HepG2 (cell line): ENCODE results near the gene GUSB. TPM values are rescaled to one million over a fixed set of nuclear protein-coding genes. Genes with fewer than 3 reads are reported as not detected.

Source experiments
- ATRX ChIP-seq: sonication (generic); formaldehyde crosslinking; IDR thresholded peaks from 2 replicates; pipeline ENCODE4 v1.4.0; 2020; ENCODE audit warnings: missing genetic modification reagents, borderline replicate concordance
- BHLHE40 ChIP-seq: IDR thresholded peaks from 2 replicates; pipeline ENCODE4 v1.6.1; 2011; ENCODE audit warnings: low read length, improper control_type of control experiment
- CHCHD3 ChIP-seq: sonication (generic); formaldehyde crosslinking; IDR thresholded peaks from 2 replicates; pipeline ENCODE4 v1.8.0; 2022; ENCODE audit warnings: mild to moderate bottlenecking, missing genetic modification reagents, moderate library complexity
- GFI1 ChIP-seq: sonication (generic); formaldehyde crosslinking; IDR thresholded peaks from 2 replicates; pipeline ENCODE4 v1.5.0; 2020; ENCODE audit warnings: missing genetic modification reagents, mild to moderate bottlenecking, borderline replicate concordance
- HMGA1 ChIP-seq: sonication (generic); formaldehyde crosslinking; conservative IDR thresholded peaks from 2 replicates; pipeline ENCODE4 v1.4.0; 2020; ENCODE audit warnings: missing genetic modification reagents
- KAT7 ChIP-seq: IDR thresholded peaks from 2 replicates; pipeline ENCODE4 v1.6.1; 2018; ENCODE audit warnings: borderline replicate concordance, missing compliant biosample characterization
- NCOR1 ChIP-seq: fragments of 200-600 bp; sonication (generic); IDR thresholded peaks from 2 replicates; pipeline ENCODE4 v1.7.0; 2017; ENCODE audit warnings: antibody characterized with exemption, low read length, borderline replicate concordance
- RAD21 ChIP-seq: fragments of 450-650 bp; formaldehyde crosslinking; IDR thresholded peaks from 2 replicates; pipeline ENCODE4 v1.5.0; 2020; ENCODE audit warnings: mild to moderate bottlenecking
- TARDBP ChIP-seq: sonication (generic); formaldehyde crosslinking; IDR thresholded peaks from 2 replicates; pipeline ENCODE4 v1.8.0; 2022; ENCODE audit warnings: mild to moderate bottlenecking, missing genetic modification reagents
- ZBTB3 ChIP-seq: sonication (generic); formaldehyde crosslinking; IDR thresholded peaks from 2 replicates; pipeline ENCODE4 v1.4.0; 2020; ENCODE audit warnings: low read depth, mild to moderate bottlenecking, moderate library complexity, missing genetic modification reagents, borderline replicate concordance
- ZNF468 ChIP-seq: sonication (generic); formaldehyde crosslinking; IDR thresholded peaks from 2 replicates; pipeline ENCODE4 v1.8.0; 2022; ENCODE audit warnings: mild to moderate bottlenecking, moderate library complexity, missing genetic modification reagents
- ZNF496 ChIP-seq: sonication (generic); formaldehyde crosslinking; IDR thresholded peaks from 2 replicates; pipeline ENCODE4 v1.8.1; 2023; ENCODE audit warnings: mild to moderate bottlenecking, moderate library complexity, missing genetic modification reagents; ENCODE audit not compliant: insufficient replicate concordance
- ZNF607 ChIP-seq: sonication (generic); formaldehyde crosslinking; IDR thresholded peaks from 2 replicates; pipeline ENCODE4 v1.5.1; 2020; ENCODE audit warnings: missing genetic modification reagents, mild to moderate bottlenecking, borderline replicate concordance
- polyA plus RNA-seq, 8 experiments: library from polyadenylated mRNA; depleted of rRNA in 3 of 8; stranded (reverse) in 7 of 8; unstranded in 1 of 8; fragments of >200 nt; fragmentation: Illumina TruSeq in 4 of 8; extraction: Trizol in 4 of 8; gene quantifications; 2 replicates each; pipeline versions ENCODE4 v1.2.1 to v1.2.3, GENCODE V29; 2011 to 2016; ENCODE audit warnings: low read depth in 4 of 8, missing spikeins in 1 of 8, mixed read lengths in 1 of 8; ENCODE audit not compliant: insufficient read depth in 1 of 8
- total RNA-seq, 5 experiments: library from RNA; depleted of rRNA; stranded (reverse); fragments of >200 nt; fragmentation: Illumina TruSeq; extraction: Trizol; gene quantifications; 2 replicates each; pipeline ENCODE4 v1.2.3, GENCODE V29; 2016; ENCODE audit warnings: low read depth in 1 of 5
- TF ChIP-seq, protein P1 (sequence below): sonication (generic); formaldehyde crosslinking; IDR thresholded peaks from 2 replicates; pipeline ENCODE4 v1.4.0; 2020; ENCODE audit warnings: missing genetic modification reagents, low read depth, mild to moderate bottlenecking, borderline replicate concordance
- TF ChIP-seq, protein P2 (sequence below): sonication (generic); formaldehyde crosslinking; IDR thresholded peaks from 2 replicates; pipeline ENCODE4 v1.8.0; 2022; ENCODE audit warnings: low read depth, missing genetic modification reagents
- TF ChIP-seq, protein P3 (sequence below): sonication (generic); formaldehyde crosslinking; IDR thresholded peaks from 2 replicates; pipeline ENCODE4 v1.8.0; 2022; ENCODE audit warnings: missing genetic modification reagents, low read depth, mild to moderate bottlenecking, borderline replicate concordance
- TF ChIP-seq, protein P4 (sequence below): sonication (generic); formaldehyde crosslinking; IDR thresholded peaks from 2 replicates; pipeline ENCODE4 v1.5.0; 2020; ENCODE audit warnings: missing genetic modification reagents
- TF ChIP-seq, protein P5 (sequence below): IDR thresholded peaks from 2 replicates; pipeline ENCODE4 v1.6.1; 2016; ENCODE audit warnings: missing compliant biosample characterization, missing genetic modification reagents, borderline replicate concordance
- TF ChIP-seq, protein P6 (sequence below): sonication (generic); formaldehyde crosslinking; IDR thresholded peaks from 2 replicates; pipeline ENCODE4 v1.9.0; 2021; ENCODE audit warnings: missing genetic modification reagents, mild to moderate bottlenecking, borderline replicate concordance
- TF ChIP-seq, protein P7 (sequence below): sonication (generic); formaldehyde crosslinking; IDR thresholded peaks from 2 replicates; pipeline ENCODE4 v1.4.0; 2020; ENCODE audit warnings: missing genetic modification reagents

Gene GUSB
- total and polyA plus RNA-seq, 2 of the 13 experiments (the other 11 are each of a cell fraction or from before 2014, with no cell fraction given) = 18.8 to 60.0 TPM

DNA sequence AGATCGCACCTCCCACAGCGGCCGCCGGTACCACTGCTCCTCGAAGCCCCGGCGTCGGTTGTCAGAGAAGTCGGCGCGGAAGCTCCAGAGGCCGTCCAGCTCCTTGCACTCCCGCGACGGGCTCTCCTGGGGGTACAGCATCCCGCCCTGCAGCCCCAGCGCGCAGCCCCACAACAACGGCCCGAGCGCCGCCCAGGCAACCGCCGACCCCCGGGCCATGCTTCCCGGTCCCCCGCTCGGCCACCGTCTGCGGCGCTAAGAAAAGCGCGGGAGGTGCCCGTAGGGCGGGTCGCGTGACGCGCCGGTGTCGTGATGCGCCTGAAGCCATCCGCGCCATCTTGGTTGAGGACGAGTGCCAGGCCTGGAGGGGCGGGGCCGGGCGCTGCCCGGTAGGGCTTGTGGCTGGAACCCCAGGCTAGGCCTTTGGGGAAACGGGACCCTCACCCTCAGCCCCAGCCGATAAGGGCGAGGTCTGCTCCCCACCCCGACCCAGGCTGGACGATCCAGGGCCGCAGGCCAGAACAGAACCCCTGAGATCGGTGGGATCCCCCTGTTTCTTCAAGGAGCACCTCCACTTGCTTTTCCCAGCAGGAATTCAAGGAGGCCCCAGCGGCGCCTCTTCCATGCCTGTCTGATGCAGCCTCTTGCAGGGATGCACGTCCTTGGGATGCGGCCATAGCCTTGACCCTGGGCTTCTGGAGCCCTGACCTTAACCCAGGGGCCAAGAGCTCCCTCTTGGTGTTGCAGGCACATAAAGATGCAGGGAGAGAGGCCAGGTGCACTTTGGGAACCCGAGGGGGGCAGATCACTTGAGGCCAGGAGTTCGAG, at the start of gene GUSB (continued):
- TF ChIP-seq, protein P1, sequence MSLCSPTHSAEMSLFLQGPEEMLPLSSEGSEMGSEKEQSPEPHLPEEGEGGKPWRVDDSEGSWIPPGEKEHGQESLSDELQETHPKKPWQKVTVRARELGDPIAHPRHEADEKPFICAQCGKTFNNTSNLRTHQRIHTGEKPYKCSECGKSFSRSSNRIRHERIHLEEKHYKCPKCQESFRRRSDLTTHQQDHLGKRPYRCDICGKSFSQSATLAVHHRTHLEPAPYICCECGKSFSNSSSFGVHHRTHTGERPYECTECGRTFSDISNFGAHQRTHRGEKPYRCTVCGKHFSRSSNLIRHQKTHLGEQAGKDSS = peak; percentile 32; the same call in 1 of the 2 replicates
- TF ChIP-seq ZNF468 (CRISPR knock-in tag) (0 out of 2 replicates have a peak, but pooled peaks have one; percentile 65), KAT7 (CRISPR knock-in tag) (peak; percentile 93), GFI1 (peak; percentile 82; the same call in 1 of the 2 replicates), ZNF496 (CRISPR knock-in tag) (no peak), ATRX (CRISPR knock-in tag) (no peak), BHLHE40 (peak; percentile 84), TARDBP (CRISPR knock-in tag) (peak; percentile 98), NCOR1 (no peak), CHCHD3 (CRISPR knock-in tag) (peak; percentile 92), HMGA1 (CRISPR knock-in tag) (no peak), RAD21 (CRISPR knock-in tag) (peak; percentile 61), ZNF607 (CRISPR knock-in tag) (peak; percentile 95), ZBTB3 (CRISPR knock-in tag) (no peak)
- TF ChIP-seq, protein P2, sequence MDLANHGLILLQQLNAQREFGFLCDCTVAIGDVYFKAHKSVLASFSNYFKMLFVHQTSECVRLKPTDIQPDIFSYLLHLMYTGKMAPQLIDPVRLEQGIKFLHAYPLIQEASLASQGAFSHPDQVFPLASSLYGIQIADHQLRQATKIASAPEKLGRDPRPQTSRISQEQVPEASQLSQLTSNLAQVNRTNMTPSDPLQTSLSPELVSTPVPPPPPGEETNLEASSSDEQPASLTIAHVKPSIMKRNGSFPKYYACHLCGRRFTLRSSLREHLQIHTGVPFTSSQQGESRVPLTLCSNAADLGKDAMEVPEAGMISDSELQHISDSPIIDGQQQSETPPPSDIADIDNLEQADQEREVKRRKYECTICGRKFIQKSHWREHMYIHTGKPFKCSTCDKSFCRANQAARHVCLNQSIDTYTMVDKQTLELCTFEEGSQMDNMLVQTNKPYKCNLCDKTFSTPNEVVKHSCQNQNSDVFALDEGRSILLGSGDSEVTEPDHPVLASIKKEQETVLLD = peak; percentile 89
- TF ChIP-seq, protein P3, sequence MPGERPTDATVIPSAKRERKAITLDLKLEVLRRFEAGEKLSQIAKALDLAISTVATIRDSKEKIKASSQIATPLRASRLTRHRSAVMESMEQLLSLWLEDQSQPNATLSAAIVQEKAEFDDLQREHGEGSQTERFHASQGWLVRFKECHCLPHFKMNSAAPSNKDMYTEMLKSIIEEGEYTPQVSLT (CRISPR knock-in tag) = no peak
- TF ChIP-seq, protein P4, sequence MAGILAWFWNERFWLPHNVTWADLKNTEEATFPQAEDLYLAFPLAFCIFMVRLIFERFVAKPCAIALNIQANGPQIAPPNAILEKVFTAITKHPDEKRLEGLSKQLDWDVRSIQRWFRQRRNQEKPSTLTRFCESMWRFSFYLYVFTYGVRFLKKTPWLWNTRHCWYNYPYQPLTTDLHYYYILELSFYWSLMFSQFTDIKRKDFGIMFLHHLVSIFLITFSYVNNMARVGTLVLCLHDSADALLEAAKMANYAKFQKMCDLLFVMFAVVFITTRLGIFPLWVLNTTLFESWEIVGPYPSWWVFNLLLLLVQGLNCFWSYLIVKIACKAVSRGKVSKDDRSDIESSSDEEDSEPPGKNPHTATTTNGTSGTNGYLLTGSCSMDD (CRISPR knock-in tag) = no peak
- TF ChIP-seq, protein P5, sequence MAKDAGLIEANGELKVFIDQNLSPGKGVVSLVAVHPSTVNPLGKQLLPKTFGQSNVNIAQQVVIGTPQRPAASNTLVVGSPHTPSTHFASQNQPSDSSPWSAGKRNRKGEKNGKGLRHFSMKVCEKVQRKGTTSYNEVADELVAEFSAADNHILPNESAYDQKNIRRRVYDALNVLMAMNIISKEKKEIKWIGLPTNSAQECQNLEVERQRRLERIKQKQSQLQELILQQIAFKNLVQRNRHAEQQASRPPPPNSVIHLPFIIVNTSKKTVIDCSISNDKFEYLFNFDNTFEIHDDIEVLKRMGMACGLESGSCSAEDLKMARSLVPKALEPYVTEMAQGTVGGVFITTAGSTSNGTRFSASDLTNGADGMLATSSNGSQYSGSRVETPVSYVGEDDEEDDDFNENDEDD (CRISPR knock-in tag) = peak; percentile 100
- TF ChIP-seq, protein P6, sequence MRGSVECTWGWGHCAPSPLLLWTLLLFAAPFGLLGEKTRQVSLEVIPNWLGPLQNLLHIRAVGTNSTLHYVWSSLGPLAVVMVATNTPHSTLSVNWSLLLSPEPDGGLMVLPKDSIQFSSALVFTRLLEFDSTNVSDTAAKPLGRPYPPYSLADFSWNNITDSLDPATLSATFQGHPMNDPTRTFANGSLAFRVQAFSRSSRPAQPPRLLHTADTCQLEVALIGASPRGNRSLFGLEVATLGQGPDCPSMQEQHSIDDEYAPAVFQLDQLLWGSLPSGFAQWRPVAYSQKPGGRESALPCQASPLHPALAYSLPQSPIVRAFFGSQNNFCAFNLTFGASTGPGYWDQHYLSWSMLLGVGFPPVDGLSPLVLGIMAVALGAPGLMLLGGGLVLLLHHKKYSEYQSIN (CRISPR knock-in tag) = no peak
- TF ChIP-seq, protein P7, sequence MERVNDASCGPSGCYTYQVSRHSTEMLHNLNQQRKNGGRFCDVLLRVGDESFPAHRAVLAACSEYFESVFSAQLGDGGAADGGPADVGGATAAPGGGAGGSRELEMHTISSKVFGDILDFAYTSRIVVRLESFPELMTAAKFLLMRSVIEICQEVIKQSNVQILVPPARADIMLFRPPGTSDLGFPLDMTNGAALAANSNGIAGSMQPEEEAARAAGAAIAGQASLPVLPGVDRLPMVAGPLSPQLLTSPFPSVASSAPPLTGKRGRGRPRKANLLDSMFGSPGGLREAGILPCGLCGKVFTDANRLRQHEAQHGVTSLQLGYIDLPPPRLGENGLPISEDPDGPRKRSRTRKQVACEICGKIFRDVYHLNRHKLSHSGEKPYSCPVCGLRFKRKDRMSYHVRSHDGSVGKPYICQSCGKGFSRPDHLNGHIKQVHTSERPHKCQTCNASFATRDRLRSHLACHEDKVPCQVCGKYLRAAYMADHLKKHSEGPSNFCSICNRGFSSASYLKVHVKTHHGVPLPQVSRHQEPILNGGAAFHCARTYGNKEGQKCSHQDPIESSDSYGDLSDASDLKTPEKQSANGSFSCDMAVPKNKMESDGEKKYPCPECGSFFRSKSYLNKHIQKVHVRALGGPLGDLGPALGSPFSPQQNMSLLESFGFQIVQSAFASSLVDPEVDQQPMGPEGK (CRISPR knock-in tag) = peak; percentile 75
